Bone marrow (tissue), 2 donors: ENCODE measurements around the gene FUBP3.
"Not testable (repeated sequence)": the region's sequence is repeated elsewhere in the genome, so short reads cannot be mapped to it uniquely, and the experiment has no call there.

Experiments
- DNase-seq, 2 donors: peaks; one replicate each; lab custom pipeline; 2025; lab: John Stamatoyannopoulos, UW

The FUBP3 gene

DNA sequence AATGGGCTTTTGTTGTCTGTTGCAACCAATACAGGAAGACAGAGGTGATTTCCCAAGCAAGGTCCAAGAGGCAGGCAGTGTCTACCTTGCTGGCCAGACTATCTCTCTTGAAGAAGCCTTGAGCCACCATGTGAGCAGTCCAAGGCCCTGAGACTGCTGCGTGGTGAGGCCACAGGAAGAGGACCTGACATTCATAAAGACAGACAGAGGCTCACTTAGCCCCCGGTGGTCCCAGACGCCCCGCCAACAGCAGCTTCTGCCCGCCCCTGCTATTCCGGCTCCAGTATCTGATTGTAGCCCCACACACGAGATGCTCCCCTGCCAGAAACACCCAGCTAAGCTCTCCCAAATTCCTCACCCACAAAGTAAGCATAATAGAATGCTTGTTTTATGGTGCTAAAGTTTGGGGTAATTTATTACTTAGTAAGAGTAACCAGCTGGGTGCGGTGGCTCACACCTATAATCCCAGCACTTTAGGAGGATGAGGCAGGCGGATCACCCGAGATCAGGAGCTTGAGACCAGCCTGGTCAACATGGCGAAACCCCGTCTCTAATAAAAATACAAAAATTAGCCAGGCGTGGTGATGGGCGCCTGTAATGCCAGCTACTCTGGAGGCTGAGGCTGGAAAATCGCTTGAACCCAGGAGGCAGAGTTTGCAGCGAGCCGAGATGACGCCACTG lies 22.8 kb upstream of the FUBP3 start:
- no peak for DNase-seq

- DNase-seq = no peak
Measured at GRCh38 chr9:130557077-130557468, 22.3 kb upstream of the FUBP3 start.

- DNase-seq = no peak
Measured at GRCh38 chr9:130561056-130561455, 18.3 kb upstream of the FUBP3 start.

GRCh38 chr9:130562525-130562924 lies 16.9 kb upstream of the FUBP3 start:
- not testable (repeated sequence) for DNase-seq

- DNase-seq = no peak
Measured at GRCh38 chr9:130563797-130564196, 15.6 kb upstream of the FUBP3 start.

DNA sequence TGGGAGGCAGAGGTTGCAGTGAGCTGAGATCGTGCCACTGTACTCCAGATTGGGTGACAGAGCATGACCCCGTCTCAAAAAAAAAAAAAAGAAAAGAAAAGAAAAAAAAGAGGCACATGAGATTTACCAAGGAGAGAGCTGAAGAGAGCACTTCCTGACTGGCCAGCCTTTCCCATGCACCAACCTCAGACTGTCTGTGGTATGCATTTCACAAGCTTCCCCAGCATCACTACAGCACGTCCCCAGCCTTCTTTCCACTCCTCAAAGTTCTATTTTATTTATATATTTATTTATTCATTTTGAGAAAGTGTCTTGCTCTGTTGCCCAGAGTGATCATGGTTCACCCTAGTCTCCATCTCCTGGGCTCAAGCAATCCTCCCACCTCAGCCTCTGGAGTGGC lies 13.6 kb upstream of the FUBP3 start:
- no peak for DNase-seq

GRCh38 chr9:130570208-130570607 lies 9.2 kb upstream of the FUBP3 start:
- DNase-seq = no peak

- no peak for DNase-seq
Measured at GRCh38 chr9:130575514-130575913, 3.9 kb upstream of the FUBP3 start.

GRCh38 chr9:130576176-130576575 lies 3.2 kb upstream of the FUBP3 start:
- DNase-seq = no peak

DNA sequence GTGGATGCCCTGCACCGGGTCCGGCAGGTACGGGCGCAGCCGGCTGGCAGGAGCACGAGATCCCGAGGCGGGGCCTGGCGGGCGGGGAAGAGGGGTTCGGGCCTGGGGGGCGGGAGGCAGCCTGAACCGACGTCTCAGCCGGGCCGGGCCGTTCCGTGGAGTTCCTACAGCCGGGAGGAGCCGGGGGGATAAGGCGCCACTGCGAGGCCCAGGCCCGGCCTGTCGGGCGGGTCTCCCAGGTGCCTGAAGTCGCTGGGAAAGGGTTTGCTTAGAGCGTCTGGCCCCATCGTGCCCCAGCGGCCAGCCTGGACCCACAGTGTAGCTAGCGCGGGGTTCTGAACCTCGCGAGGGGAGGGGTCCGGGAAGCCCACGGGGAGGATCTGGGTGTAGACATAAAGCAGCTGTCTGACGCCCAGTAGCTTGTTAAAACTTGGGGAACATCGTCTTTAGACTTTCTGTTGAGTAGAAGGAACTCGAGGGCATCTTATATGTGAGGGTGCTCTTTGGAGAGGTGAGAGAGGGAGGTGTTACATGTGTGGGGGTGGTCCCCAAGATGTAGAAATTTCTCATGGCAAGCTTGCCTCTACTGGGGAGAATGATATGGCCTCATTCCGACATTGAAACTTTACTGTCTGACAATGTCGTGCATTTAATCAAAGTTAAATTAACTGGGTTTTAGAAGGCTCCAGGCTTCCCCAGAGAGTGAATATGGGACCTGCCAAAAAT lies 524 bp downstream of the FUBP3 start:
- no peak for DNase-seq

GRCh38 chr9:130581766-130582165 lies 2.4 kb downstream of the FUBP3 start:
- no peak for DNase-seq

GRCh38 chr9:130583271-130583670 lies 3.9 kb downstream of the FUBP3 start:
- DNase-seq = no peak

DNA sequence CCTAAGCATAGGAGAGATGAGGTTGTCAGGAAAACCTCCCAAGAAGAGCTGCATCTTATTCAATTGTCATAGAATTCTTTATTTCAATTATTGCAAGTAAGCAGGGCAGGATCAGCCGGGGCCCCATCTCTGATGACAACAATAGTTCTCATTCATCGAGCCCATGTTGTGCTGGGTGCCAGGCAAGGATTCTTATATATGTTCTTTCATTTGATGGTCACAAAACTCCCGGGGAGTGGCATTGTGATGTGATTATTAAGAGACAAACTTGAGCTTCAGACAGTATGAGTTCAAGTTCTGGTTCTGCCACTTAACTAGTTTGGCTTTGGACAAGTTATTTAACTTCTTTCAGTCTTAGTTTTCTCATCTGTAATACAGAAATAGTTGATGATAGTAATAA lies 8.5 kb downstream of the FUBP3 start:
- DNase-seq = no peak

DNA sequence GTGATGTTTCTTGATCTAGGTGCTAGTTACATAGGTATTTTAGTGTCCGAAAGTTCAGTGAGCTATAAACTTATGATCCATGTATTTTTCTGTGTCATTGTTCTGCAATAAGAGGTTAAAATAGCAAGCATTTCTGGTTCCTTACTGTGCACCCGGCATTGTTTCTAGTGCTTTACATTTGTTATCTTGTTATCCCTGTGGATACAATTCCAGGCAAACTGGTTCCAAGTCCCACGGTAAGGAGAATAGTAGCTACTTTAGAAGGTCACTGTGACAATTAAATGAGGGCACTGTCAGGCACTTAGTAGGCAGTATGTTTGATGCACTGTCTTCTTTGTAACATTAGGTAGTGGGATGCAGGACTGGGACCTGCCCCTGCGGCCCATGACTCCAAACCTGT lies 9.0 kb downstream of the FUBP3 start:
- no peak for DNase-seq

DNA sequence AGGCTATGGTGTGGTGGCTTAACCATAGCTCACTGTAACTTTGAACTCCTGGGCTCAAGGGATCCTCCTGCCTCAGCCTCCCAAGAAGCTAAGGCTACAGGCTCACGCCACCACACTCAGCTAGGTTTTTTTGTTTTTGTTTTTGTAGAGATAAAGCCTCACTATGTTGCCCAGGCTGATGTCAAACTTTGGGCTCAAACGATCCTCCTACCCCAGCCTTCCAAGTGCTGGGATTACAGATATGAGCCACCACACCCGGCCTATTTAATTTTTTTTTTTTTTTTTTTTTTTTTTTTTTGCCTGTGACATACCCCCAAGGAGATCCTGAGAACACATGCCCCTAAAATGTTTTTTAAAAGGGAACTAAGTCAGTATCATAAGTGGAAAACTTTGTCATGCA lies 10.4 kb downstream of the FUBP3 start:
- no peak for DNase-seq

DNA sequence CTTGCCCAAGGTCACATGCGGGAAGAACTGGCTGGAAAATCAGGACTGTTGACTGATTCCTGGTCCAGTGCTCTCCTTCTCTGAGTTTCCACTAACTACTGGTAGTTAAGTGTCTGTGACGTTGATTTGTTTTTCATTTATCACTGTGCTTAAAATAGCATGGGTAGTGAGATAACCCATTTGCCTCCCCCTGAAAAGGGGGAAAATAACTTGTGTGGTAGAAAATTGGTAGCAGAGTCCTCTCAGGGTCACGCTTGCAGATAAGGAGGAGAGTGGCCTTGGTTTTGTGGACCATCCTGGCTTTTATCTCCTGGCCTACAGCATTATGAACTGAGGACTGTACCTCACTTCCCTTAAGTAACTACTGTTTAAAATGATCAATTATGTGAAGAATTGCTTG lies 10.9 kb downstream of the FUBP3 start:
- DNase-seq = no peak

DNA sequence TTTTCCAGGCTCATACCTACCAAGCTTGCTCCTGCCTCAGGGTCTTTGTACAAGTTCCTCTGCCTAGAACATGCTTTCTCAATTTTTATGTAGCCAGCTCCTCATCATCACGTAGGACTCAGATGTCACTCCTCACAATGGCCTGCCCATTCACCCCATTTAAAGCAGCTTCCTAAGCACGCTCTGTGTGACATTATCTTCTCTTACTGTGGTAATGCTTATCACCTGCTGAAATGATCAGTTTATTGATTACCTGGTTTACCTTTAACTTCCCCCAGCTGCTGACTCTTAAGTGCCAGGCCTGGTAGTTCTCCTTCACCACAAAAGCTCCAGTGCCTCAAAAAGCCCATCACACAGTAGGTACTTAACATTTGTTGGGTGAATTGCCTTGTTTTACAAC lies 13.6 kb downstream of the FUBP3 start:
- DNase-seq = no peak

DNA sequence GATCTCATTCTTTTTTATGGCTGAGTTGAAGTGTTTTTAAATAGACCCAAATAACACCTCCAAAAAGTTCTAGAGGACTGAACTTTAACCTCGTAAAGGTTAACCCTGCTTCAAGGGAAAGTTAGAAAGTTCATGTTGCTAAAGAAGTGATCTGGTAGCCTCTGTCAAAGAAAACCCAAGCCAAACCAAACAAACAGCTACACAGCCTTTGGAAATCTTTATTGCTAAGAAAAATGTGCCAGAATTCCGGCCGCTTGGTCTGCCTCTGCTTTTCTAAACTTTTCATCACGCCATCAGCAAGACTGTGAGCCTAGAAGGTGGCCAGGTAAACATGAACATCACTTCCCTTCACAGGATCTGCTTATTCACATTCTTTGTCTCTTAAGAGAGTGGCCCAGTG lies 17.9 kb downstream of the FUBP3 start:
- no peak for DNase-seq

DNA sequence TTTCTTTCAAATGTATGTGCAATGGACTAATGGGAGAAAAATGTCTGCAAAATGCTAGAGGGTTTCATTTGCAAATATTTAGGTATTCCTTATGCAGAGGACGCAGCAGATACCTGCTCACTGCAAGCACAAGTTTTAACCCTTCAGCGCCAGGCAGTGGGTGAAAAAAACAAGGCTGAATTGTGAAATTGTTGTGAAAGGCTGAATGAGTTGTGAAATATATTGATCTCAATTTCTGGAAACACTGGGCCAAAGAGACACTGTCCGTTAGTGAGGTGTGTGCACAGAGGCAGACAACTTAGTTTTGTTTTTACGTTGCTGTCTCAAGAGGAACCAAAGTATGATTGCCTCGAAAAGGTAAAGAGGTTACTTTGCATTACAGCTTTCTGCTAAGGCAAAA lies 18.8 kb downstream of the FUBP3 start:
- no peak for DNase-seq

GRCh38 chr9:130599625-130600024 lies 20.2 kb downstream of the FUBP3 start:
- no peak for DNase-seq

- DNase-seq = no peak
Measured at GRCh38 chr9:130601100-130601499, 21.7 kb downstream of the FUBP3 start.

GRCh38 chr9:130604295-130604694 lies 24.9 kb downstream of the FUBP3 start:
- DNase-seq = no peak

- DNase-seq = no peak
Measured at GRCh38 chr9:130606887-130607600, 27.7 kb downstream of the FUBP3 start.
